OCI-LY3 (cell line): ENCODE measurements around the gene UBE3B.

Source experiments
- H2AFZ ChIP-seq: fragments of 200-600, 300-600 bp; shearing (Covaris generic); 2 replicates; pipeline ENCODE4 v1.6.0; 2014; ENCODE audit warnings: antibody characterized with exemption, low read depth, low read length
- H3K27ac ChIP-seq: fragments of 200-600, 300-600 bp; sonication (generic); 2 replicates; pipeline ENCODE4 v1.5.1; 2014; ENCODE audit warnings: mild to moderate bottlenecking, low read length, moderate library complexity, mixed read lengths
- H3K27me3 ChIP-seq: fragments of 200-600, 300-600 bp; sonication (generic); 2 replicates; pipeline ENCODE4 v1.6.1; 2014; ENCODE audit warnings: low read depth, low read length, mixed read lengths
- H3K36me3 ChIP-seq: fragments of 200-600, 300-600 bp; sonication (generic); replicated peaks from 2 replicates; pipeline ENCODE3; 2014; ENCODE audit warnings: low read depth, low read length, mixed read lengths
- H3K4me1 ChIP-seq: fragments of 300-600, 200-600 bp; sonication (generic); 2 replicates; pipeline ENCODE4 v1.6.1; 2014; ENCODE audit warnings: low read length, mixed read lengths
- H3K4me2 ChIP-seq: fragments of 200-600, 300-600 bp; sonication (generic); 2 replicates; pipeline ENCODE4 v1.6.1; 2014; ENCODE audit warnings: low read length, mixed read lengths
- H3K4me3 ChIP-seq: fragments of 300-600, 200-600 bp; sonication (generic); 2 replicates; pipeline ENCODE4 v1.5.1; 2014; ENCODE audit warnings: antibody characterized with exemption, mild to moderate bottlenecking, low read length, moderate library complexity
- H3K79me2 ChIP-seq: fragments of 300-600, 200-600 bp; shearing (Covaris generic); 2 replicates; pipeline ENCODE4 v1.6.1; 2014; ENCODE audit warnings: mild to moderate bottlenecking, low read length, mixed read lengths
- H3K9ac ChIP-seq: fragments of 300-600, 200-600 bp; shearing (Covaris generic); 2 replicates; pipeline ENCODE4 v1.6.0; 2014; ENCODE audit warnings: mild to moderate bottlenecking, low read length, moderate library complexity
- H3K9me3 ChIP-seq: fragments of 200-600, 300-600 bp; shearing (Covaris generic); 2 replicates; pipeline ENCODE4 v1.6.1; 2014; ENCODE audit warnings: low read length, mixed read lengths; ENCODE audit not compliant: insufficient read depth
- H4K20me1 ChIP-seq: fragments of 200-600, 300-600 bp; sonication (generic); 2 replicates; pipeline ENCODE4 v1.6.1; 2016; ENCODE audit warnings: low read length, mixed read lengths; ENCODE audit not compliant: insufficient read depth
- CTCF ChIP-seq: fragments of 200-600, 300-600 bp; sonication (generic); IDR thresholded peaks from 2 replicates; pipeline ENCODE4 v1.5.1; 2014; ENCODE audit warnings: antibody characterized with exemption, low read length, low read depth
- EZH2phosphoT487 ChIP-seq: fragments of 200-600 bp; shearing (Covaris generic); IDR thresholded peaks from 2 replicates; pipeline ENCODE4 v1.6.1; 2018; ENCODE audit warnings: antibody characterized with exemption, mixed run types, low read depth

The UBE3B gene

GRCh38 chr12:109432431-109432830, 45.0 kb upstream of the UBE3B start:
- Histone ChIP-seq H3K79me2 (no peaks in the 10 kb centered on the region), H3K36me3 (no peaks in the 10 kb centered on the region), H3K9me3 (no peaks in the 10 kb centered on the region), H3K27ac (no peak overlapping the region), H2AFZ (no peak overlapping the region), H3K27me3 (no peaks in the 10 kb centered on the region), H3K4me2 (peak overlapping the region; percentile 65), H3K4me1 (peaks cover 2% of the 10 kb centered on the region; the same call in 1 of the 2 replicates), H3K4me3 (no peak overlapping the region), H4K20me1 (no peaks in the 10 kb centered on the region), H3K9ac (no peak overlapping the region)
- TF ChIP-seq EZH2phosphoT487 (no peak), CTCF (no peak)

- TF ChIP-seq EZH2phosphoT487, result no peak
- peak; percentile 87 for TF ChIP-seq CTCF
- Histone ChIP-seq H3K4me2 (peak overlapping the region; percentile 65), H3K27ac (no peak overlapping the region), H4K20me1 (no peaks in the 10 kb centered on the region), H2AFZ (peak overlapping the region; percentile 83), H3K27me3 (no peaks in the 10 kb centered on the region), H3K79me2 (no peaks in the 10 kb centered on the region), H3K4me3 (0 out of 2 replicates have a peak overlapping the region, but pooled peaks have one; percentile 33), H3K9me3 (no peaks in the 10 kb centered on the region), H3K36me3 (no peaks in the 10 kb centered on the region), H3K9ac (no peak overlapping the region), H3K4me1 (peaks cover 2% of the 10 kb centered on the region; the same call in 1 of the 2 replicates)
These were observed 44.6 kb upstream of the UBE3B start for GRCh38 chr12:109432842-109433304.

GRCh38 chr12:109433618-109434017, 43.8 kb upstream of the UBE3B start:
- H3K4me1 ChIP-seq, result peaks cover 2% of the 10 kb centered on the region; the same call in 1 of the 2 replicates
- no peak overlapping the region for H3K9ac ChIP-seq
- H4K20me1 ChIP-seq, result no peaks in the 10 kb centered on the region
- H3K27me3 ChIP-seq, result no peaks in the 10 kb centered on the region
- H3K4me3 ChIP-seq, result no peak overlapping the region
- H3K9me3 ChIP-seq, result no peaks in the 10 kb centered on the region
- TF ChIP-seq CTCF (no peak), EZH2phosphoT487 (no peak)
- no peak overlapping the region for H3K27ac ChIP-seq
- no peak overlapping the region for H2AFZ ChIP-seq
- H3K79me2 ChIP-seq, result no peaks in the 10 kb centered on the region
- H3K36me3 ChIP-seq, result no peaks in the 10 kb centered on the region
- H3K4me2 ChIP-seq, result no peak overlapping the region

GRCh38 chr12:109434582-109434981, 42.9 kb upstream of the UBE3B start:
- Histone ChIP-seq H3K9me3 (no peaks in the 10 kb centered on the region), H3K79me2 (no peaks in the 10 kb centered on the region), H4K20me1 (no peaks in the 10 kb centered on the region), H2AFZ (no peak overlapping the region), H3K27me3 (no peaks in the 10 kb centered on the region), H3K4me3 (no peak overlapping the region), H3K27ac (no peak overlapping the region), H3K4me2 (no peak overlapping the region), H3K9ac (no peak overlapping the region), H3K36me3 (no peaks in the 10 kb centered on the region), H3K4me1 (peaks cover 2% of the 10 kb centered on the region; the same call in 1 of the 2 replicates)
- no peak for TF ChIP-seq EZH2phosphoT487
- no peak for TF ChIP-seq CTCF
